GM12892 (cell line): Measurements from ENCODE around the gene RAB3GAP1.
"Not testable (repeated sequence)": the region's sequence is repeated elsewhere in the genome, so short reads cannot be mapped to it uniquely, and the experiment has no call there.

ENCODE experiments used
- DNase-seq: peaks from one replicate; pipeline ENCODE4 v3.0.0; 2011; ENCODE audit not compliant: insufficient read length
- FAIRE-seq: peaks from 2 replicates; lab custom pipeline; 2011; peaks lifted over from hg19 to GRCh38; lab: Jason Lieb, UNC
- POLR2A ChIP-seq: IDR thresholded peaks from 2 replicates; pipeline ENCODE4 v1.6.1; 2011; ENCODE audit warnings: low read depth, low read length, control low read depth
- POLR2AphosphoS5 ChIP-seq: IDR thresholded peaks from 2 replicates; pipeline ENCODE4 v1.6.1; 2011; ENCODE audit warnings: low read depth, low read length, control low read depth
- TAF1 ChIP-seq: IDR thresholded peaks from 2 replicates; pipeline ENCODE4 v1.6.1; 2011; ENCODE audit warnings: low read depth, mild to moderate bottlenecking, control low read depth, low read length, borderline replicate concordance

Gene RAB3GAP1

GRCh38 chr2:135029481-135030134, 22.5 kb upstream of the RAB3GAP1 start:
- no peak for DNase-seq
- FAIRE-seq = no peak

DNA sequence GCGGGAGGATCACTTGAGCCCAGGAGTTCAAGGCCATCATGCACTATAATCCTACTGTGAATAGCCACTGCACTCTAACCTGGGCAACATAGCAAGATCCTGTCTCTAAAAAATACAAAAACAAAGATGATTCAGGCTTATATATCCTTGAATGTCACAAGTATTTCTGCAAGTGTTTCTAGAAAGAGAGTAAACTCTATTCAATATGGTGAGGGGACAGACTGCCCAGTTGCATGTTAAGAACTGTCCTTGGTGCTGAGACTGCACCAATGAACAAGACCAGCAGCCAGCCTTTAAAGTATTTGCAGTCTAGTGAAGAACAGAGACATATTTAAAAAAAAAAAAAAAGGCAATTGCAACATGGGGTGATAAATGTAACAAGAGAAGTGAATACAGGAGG, 21.3 kb upstream of the RAB3GAP1 start:
- no peak for DNase-seq
- TF ChIP-seq POLR2A (no peak), POLR2AphosphoS5 (no peak), TAF1 (no peak)
- no peak for FAIRE-seq

More at GRCh38 chr2:135029481-135030134, 22.5 kb upstream of the RAB3GAP1 start:
- no peak for TF ChIP-seq POLR2AphosphoS5
- TF ChIP-seq POLR2A = no peak
- TF ChIP-seq TAF1 = no peak

GRCh38 chr2:135033216-135033615, 18.9 kb upstream of the RAB3GAP1 start:
- FAIRE-seq, DNase-seq: not testable (repeated sequence)

- FAIRE-seq (no peak), DNase-seq (no peak)
- no peak for TF ChIP-seq POLR2A
- no peak for TF ChIP-seq TAF1
- no peak for TF ChIP-seq POLR2AphosphoS5
These were observed 14.3 kb upstream of the RAB3GAP1 start for GRCh38 chr2:135037831-135038230.

GRCh38 chr2:135043345-135043744, 8.7 kb upstream of the RAB3GAP1 start:
- DNase-seq (no peak), FAIRE-seq (no peak)
- TF ChIP-seq POLR2A (no peak), TAF1 (no peak), POLR2AphosphoS5 (no peak)

- no peak for DNase-seq
- FAIRE-seq = no peak
- no peak for TF ChIP-seq POLR2A
- TF ChIP-seq POLR2AphosphoS5 = no peak
- TF ChIP-seq TAF1 = no peak
These were observed 4.8 kb upstream of the RAB3GAP1 start, which contains the start of gene MAP3K19 for GRCh38 chr2:135047300-135047699. Gene MAP3K19, minus strand, starts transcription at chr2:135047447. Its CDS starts 22,800 bp downstream, at chr2:135024647.

- TF ChIP-seq POLR2AphosphoS5 (no peak), TAF1 (no peak), POLR2A (no peak)
- DNase-seq (no peak), FAIRE-seq (no peak)
These were observed 4.0 kb upstream of the RAB3GAP1 start for GRCh38 chr2:135048122-135048521.

DNA sequence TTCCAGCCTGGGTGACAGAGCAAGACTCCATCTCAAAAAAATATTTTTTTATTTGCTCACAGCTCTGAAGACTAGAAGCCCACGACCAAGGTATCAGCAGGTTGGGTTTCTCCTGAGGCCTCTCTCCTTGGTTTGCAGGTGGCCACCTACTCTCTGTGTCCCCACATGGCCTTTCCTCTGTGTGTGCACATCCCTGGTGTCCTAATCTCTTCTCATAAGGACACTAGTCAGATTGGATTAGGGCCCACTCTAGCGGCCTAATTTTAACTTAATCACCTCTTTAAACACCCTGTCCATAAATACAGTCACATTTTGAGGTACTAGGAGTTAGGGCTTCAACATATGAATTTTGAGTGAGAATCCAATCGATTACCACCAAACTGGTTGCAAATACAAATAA, 2.0 kb upstream of the RAB3GAP1 start:
- no peak for TF ChIP-seq POLR2AphosphoS5
- TF ChIP-seq TAF1 = no peak
- no peak for TF ChIP-seq POLR2A

GRCh38 chr2:135050684-135051083, 1.4 kb upstream of the RAB3GAP1 start:
- DNase-seq (no peak), FAIRE-seq (no peak)
- TF ChIP-seq POLR2A (no peak), POLR2AphosphoS5 (no peak), TAF1 (no peak)

More for the DNA sequence above, 2.0 kb upstream of the RAB3GAP1 start:
- no peak for FAIRE-seq
- DNase-seq = no peak

DNA sequence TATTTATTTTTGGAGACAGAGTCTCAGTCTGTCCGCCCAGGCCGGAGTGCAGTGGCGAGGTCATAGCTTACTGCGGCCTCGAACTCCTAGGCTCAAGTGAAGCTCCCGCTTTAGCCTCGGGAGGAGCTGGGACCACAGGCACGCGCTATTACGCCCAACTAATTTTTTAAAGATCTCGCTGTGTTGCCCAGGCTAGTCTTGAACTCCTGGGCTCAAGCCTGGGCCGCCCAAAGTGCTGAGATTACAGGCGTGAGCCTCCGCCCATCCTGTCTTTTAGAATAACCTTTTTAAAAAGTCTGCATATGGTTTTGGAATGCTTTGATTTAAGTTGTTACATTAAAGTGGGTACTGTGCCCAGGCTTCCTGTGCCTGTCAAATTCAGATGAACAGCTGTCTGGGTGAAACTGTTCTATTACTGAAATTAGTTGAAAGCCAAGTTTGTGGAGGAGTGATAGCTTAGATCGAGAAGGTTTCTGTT, 944 bp downstream of the RAB3GAP1 start:
- no peak for TF ChIP-seq POLR2A
- no peak for TF ChIP-seq POLR2AphosphoS5
- no peak for TF ChIP-seq TAF1
- FAIRE-seq (no peak), DNase-seq (no peak)

- FAIRE-seq = no peak
- TF ChIP-seq TAF1 (no peak), POLR2AphosphoS5 (no peak), POLR2A (no peak)
- DNase-seq = no peak
These were observed 3.2 kb downstream of the RAB3GAP1 start for GRCh38 chr2:135055182-135055786.

- DNase-seq = no peak
- no peak for FAIRE-seq
- TF ChIP-seq POLR2A (no peak), POLR2AphosphoS5 (no peak), TAF1 (no peak)
These were observed 4.7 kb downstream of the RAB3GAP1 start for GRCh38 chr2:135056790-135057189.
